Cardiac muscle cell (in vitro differentiated cells and primary cell): ENCODE results near the gene GABBR2. TPM values are rescaled to one million over a fixed set of nuclear protein-coding genes. Genes with fewer than 3 reads are reported as not detected.

Experiments used
- DNase-seq, 2 donors: peaks; one replicate each; pipeline versions ENCODE4 v3.0.0 to v3.0.0-alpha.2; 2010 to 2017; ENCODE audit warnings: low read depth in 1 of 2, low spot score in 1 of 2
- H3K27ac ChIP-seq: fragments of 200-600 bp; sonication (generic); 2 replicates; pipeline ENCODE4 v1.5.1; 2016
- H3K27me3 ChIP-seq: fragments of 200-600 bp; sonication (generic); 2 replicates; pipeline ENCODE4 v1.6.0; 2016; ENCODE audit warnings: control low read depth
- H3K36me3 ChIP-seq: fragments of 200-600 bp; sonication (generic); 2 replicates; pipeline ENCODE4 v1.5.1; 2016; ENCODE audit warnings: control low read depth
- H3K4me1 ChIP-seq: fragments of 200-600 bp; sonication (generic); 2 replicates; pipeline ENCODE4 v1.8.1; 2017; ENCODE audit warnings: low read depth, mild to moderate bottlenecking, mixed run types
- H3K4me3 ChIP-seq: fragments of 200-600 bp; sonication (generic); 2 replicates; pipeline ENCODE4 v1.5.1; 2016; ENCODE audit warnings: mild to moderate bottlenecking
- H3K9me3 ChIP-seq: fragments of 200-600 bp; sonication (generic); 2 replicates; pipeline ENCODE4 v1.5.1; 2017; ENCODE audit warnings: low read depth, mild to moderate bottlenecking, control low read depth
- CTCF ChIP-seq: IDR thresholded peaks from 2 replicates; pipeline ENCODE4 v1.5.1; 2012; ENCODE audit warnings: low read depth, mild to moderate bottlenecking, low read length
- polyA plus RNA-seq: library from polyadenylated mRNA; unstranded; fragments of >200 nt; fragmentation: Nextera tagmentation; extraction: Ambion mirVana; gene quantifications from 2 replicates; pipeline ENCODE4 v1.2.1, GENCODE V29; 2016
- total RNA-seq: library from RNA; depleted of rRNA; stranded (reverse); fragments of >200 nt; gene quantifications from 2 replicates; pipeline ENCODE4 v1.2.3, GENCODE V29; 2016

Gene GABBR2
- total and polyA plus RNA-seq, 2 experiments from 2014 or later = 0.06 TPM; not detected in 1

- H3K9me3 ChIP-seq = no peaks in the 10 kb centered on the region
- DNase-seq = no peak
- peaks cover 49% of the 10 kb centered on the region for H3K27me3 ChIP-seq
- H3K27ac ChIP-seq = no peak overlapping the region
- no peaks in the 10 kb centered on the region for H3K36me3 ChIP-seq
- no peak for TF ChIP-seq CTCF
- H3K4me3 ChIP-seq = no peak overlapping the region
- no peaks in the 10 kb centered on the region for H3K4me1 ChIP-seq
These were observed 10.3 kb upstream of the GABBR2 start for GRCh38 chr9:98719055-98719454.

- Histone ChIP-seq H3K4me1 (no peaks in the 10 kb centered on the region), H3K4me3 (no peak overlapping the region), H3K27ac (no peak overlapping the region), H3K27me3 (peaks cover 85% of the 10 kb centered on the region), H3K36me3 (no peaks in the 10 kb centered on the region), H3K9me3 (no peaks in the 10 kb centered on the region)
- no peak for DNase-seq
- TF ChIP-seq CTCF = no peak
These were observed 6.1 kb upstream of the GABBR2 start for GRCh38 chr9:98714833-98715232.

- no peak for DNase-seq
- no peak for TF ChIP-seq CTCF
- Histone ChIP-seq H3K4me3 (no peak overlapping the region), H3K9me3 (no peaks in the 10 kb centered on the region), H3K27ac (no peak overlapping the region), H3K36me3 (no peaks in the 10 kb centered on the region), H3K27me3 (peaks cover 96% of the 10 kb centered on the region), H3K4me1 (no peaks in the 10 kb centered on the region)
These were observed 4.3 kb upstream of the GABBR2 start for GRCh38 chr9:98712987-98713386.

- Histone ChIP-seq H3K4me1 (peaks cover 10% of the 10 kb centered on the region), H3K27me3 (peaks cover 97% of the 10 kb centered on the region), H3K4me3 (no peak overlapping the region), H3K36me3 (no peaks in the 10 kb centered on the region), H3K27ac (no peak overlapping the region), H3K9me3 (no peaks in the 10 kb centered on the region)
- DNase-seq = peak; percentile 77 to 82
- TF ChIP-seq CTCF = no peak
These were observed 1.5 kb upstream of the GABBR2 start for GRCh38 chr9:98709968-98710965.

GRCh38 chr9:98708103-98708932, 417 bp downstream of the GABBR2 start:
- Histone ChIP-seq H3K4me1 (peaks cover 10% of the 10 kb centered on the region), H3K27ac (no peak overlapping the region), H3K27me3 (peaks cover 94% of the 10 kb centered on the region), H3K4me3 (peak overlapping the region; percentile 45), H3K9me3 (no peaks in the 10 kb centered on the region), H3K36me3 (no peaks in the 10 kb centered on the region)
- no peak for TF ChIP-seq CTCF
- no peak for DNase-seq
